GM20000 (cell line): ENCODE data around the gene PDGFC.
A peak's percentile ranks its signal among the peaks of the same experiment; 100 is the strongest.

Source experiments
- DNase-seq: peaks from one replicate; pipeline ENCODE4 v3.0.0; 2012; ENCODE audit warnings: low spot score
- TF ChIP-seq, protein P1 (sequence below): IDR thresholded peaks from 2 replicates; pipeline ENCODE4 v1.5.1; 2012; ENCODE audit warnings: mild to moderate bottlenecking, control low read depth; ENCODE audit errors: extremely low read depth, missing control alignments

The PDGFC gene

GRCh38 chr4:156972379-156973015 lies 898 bp upstream of the PDGFC start:
- no peak for DNase-seq
- TF ChIP-seq, protein P1, sequence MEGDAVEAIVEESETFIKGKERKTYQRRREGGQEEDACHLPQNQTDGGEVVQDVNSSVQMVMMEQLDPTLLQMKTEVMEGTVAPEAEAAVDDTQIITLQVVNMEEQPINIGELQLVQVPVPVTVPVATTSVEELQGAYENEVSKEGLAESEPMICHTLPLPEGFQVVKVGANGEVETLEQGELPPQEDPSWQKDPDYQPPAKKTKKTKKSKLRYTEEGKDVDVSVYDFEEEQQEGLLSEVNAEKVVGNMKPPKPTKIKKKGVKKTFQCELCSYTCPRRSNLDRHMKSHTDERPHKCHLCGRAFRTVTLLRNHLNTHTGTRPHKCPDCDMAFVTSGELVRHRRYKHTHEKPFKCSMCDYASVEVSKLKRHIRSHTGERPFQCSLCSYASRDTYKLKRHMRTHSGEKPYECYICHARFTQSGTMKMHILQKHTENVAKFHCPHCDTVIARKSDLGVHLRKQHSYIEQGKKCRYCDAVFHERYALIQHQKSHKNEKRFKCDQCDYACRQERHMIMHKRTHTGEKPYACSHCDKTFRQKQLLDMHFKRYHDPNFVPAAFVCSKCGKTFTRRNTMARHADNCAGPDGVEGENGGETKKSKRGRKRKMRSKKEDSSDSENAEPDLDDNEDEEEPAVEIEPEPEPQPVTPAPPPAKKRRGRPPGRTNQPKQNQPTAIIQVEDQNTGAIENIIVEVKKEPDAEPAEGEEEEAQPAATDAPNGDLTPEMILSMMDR, result no peak

- DNase-seq, result peak; percentile 29
- TF ChIP-seq, protein P1, result no peak
Observed at GRCh38 chr4:156971165-156971675, 379 bp downstream of the PDGFC start.

- TF ChIP-seq, protein P1, result no peak
- DNase-seq, result peak; percentile 27
Observed at GRCh38 chr4:156970501-156971164, 966 bp downstream of the PDGFC start.

DNA sequence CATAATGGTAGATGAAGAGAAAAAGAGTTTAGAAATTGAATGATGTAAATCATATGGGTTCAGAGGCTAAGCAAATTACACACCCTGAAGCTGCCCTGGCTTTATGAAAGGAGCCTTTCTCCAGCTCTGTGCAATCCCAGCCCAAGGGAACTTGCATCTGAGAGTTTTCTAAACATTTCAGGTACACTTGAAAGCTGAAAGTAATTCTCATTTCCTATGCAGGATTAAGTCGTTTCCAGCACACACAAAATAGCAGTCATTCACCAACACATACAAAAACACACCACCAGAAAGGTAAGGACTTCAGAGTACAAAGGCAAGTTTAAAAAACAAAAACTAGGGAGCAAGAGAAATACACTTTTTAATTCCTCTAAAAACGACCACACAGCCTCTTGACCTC lies 1.7 kb downstream of the PDGFC start:
- TF ChIP-seq, protein P1, result no peak
- no peak for DNase-seq

- TF ChIP-seq, protein P1, result no peak
- DNase-seq, result no peak
Observed at GRCh38 chr4:156969101-156969500, 2.5 kb downstream of the PDGFC start.

DNA sequence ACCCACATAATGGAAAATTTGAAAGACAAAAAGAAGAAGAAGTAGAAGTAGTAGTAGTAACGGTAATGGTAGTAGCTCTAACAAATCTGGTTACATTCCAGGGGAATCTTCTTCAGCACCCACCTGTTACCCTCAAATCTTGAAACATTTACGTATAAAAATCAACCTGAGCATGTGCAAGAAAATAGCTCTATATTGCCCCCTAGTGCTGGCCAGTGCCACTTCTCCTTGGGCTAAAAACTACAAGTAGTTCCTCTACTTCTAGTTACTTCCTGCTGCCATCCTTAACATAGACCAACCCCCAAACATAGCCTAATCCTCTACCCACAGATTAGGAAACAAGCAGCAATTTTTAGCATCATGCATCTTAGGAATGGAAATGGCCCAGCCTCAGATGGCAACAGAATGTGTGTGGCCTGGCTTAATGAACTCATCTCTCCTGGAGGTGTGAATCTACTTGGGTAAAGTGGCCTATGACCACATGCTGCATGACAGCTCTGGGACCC lies 3.1 kb downstream of the PDGFC start:
- TF ChIP-seq, protein P1, result peak; percentile 47
- DNase-seq, result peak; percentile 60

DNA sequence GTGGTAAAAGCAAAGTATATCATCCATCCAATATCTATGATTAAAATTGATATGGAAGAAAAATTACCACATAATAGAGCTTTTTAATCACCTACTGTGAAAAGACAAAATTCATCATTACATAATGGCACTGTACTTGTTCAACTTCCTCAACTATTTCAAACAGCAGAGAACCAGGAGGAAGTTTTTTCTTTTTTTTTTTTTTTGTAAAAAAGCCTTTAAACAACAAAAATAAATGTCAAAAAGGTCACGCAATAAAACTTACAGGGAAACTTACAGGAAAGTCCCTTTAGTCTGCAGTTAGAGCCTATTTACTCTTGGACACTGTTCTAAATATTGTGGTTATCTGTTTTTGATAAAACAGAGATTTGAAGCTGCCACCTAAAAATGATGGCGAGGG lies 4.8 kb downstream of the PDGFC start:
- DNase-seq, result no peak
- TF ChIP-seq, protein P1, result no peak
